ENCODE measurements around the gene LSM10.

Gene LSM10

GRCh38 chr1:36384542-36385409 is 12.9 kb downstream of the LSM10 start:
- peak; percentile 55 for DNase-seq
- Histone ChIP-seq H3K36me3 (ENCODE audit: insufficient read depth, low read length) (0 out of 2 replicates have a peak, but pooled peaks cover 2% of the 10 kb centered on the region), H3K4me1 (ENCODE audit: insufficient read depth, low read length) (peaks cover 37% of the 10 kb centered on the region)

GRCh38 chr1:36383240-36383639 is 14.5 kb downstream of the LSM10 start:
- Histone ChIP-seq H3K4me3 (ENCODE audit: low read depth in 1 of 2, low read length in 2 of 2) (no peak overlapping the region), H3K27me3 (ENCODE audit: insufficient read depth, low read length, poor library complexity) (no peaks in the 10 kb centered on the region), H2AFZ (ENCODE audit: low read depth, low read length) (no peak overlapping the region), H3K4me1 (ENCODE audit: insufficient read depth, low read length) (peaks cover 37% of the 10 kb centered on the region), H3K9ac (ENCODE audit: low read depth, low read length) (no peak overlapping the region), H3K36me3 (ENCODE audit: insufficient read depth, low read length) (peaks cover 2% of the 10 kb centered on the region; the same call in 1 of the 2 replicates), H3K9me3 (ENCODE audit: insufficient read depth, low read length, severe bottlenecking) (no peaks in the 10 kb centered on the region), H4K20me1 (ENCODE audit: insufficient read depth, low read length) (peaks cover 17% of the 10 kb centered on the region; the same call in 1 of the 2 replicates), H3K4me2 (ENCODE audit: insufficient read depth, low read length) (0 out of 2 replicates have a peak overlapping the region, but pooled peaks have one; percentile 11), H3K79me2 (ENCODE audit: insufficient read depth, low read length) (peaks cover 65% of the 10 kb centered on the region), H3K27ac (ENCODE audit: low read length) (no peak overlapping the region)
- no peak for TF ChIP-seq EZH2 (IDR thresholded peaks at IDR 0.05; ENCODE audit: borderline replicate concordance, low read depth, low read length, severe bottlenecking)
- TF ChIP-seq, protein P1, sequence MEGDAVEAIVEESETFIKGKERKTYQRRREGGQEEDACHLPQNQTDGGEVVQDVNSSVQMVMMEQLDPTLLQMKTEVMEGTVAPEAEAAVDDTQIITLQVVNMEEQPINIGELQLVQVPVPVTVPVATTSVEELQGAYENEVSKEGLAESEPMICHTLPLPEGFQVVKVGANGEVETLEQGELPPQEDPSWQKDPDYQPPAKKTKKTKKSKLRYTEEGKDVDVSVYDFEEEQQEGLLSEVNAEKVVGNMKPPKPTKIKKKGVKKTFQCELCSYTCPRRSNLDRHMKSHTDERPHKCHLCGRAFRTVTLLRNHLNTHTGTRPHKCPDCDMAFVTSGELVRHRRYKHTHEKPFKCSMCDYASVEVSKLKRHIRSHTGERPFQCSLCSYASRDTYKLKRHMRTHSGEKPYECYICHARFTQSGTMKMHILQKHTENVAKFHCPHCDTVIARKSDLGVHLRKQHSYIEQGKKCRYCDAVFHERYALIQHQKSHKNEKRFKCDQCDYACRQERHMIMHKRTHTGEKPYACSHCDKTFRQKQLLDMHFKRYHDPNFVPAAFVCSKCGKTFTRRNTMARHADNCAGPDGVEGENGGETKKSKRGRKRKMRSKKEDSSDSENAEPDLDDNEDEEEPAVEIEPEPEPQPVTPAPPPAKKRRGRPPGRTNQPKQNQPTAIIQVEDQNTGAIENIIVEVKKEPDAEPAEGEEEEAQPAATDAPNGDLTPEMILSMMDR (IDR thresholded peaks at IDR 0.05; ENCODE audit: borderline replicate concordance, extremely low read depth, low read length, poor library complexity, severe bottlenecking): no peak
- DNase-seq (no peak), ATAC-seq (ENCODE audit: insufficient read depth, low read depth) (no peak)

More at GRCh38 chr1:36384542-36385409, 12.9 kb downstream of the LSM10 start:
- Histone ChIP-seq H3K27ac (ENCODE audit: low read length) (peak overlapping the region; percentile 74), H3K9ac (ENCODE audit: low read depth, low read length) (peak overlapping the region; percentile 80), H4K20me1 (ENCODE audit: insufficient read depth, low read length) (peaks cover 16% of the 10 kb centered on the region; the same call in 1 of the 2 replicates), H2AFZ (ENCODE audit: low read depth, low read length) (peak overlapping the region; percentile 82), H3K27me3 (ENCODE audit: insufficient read depth, low read length, poor library complexity) (no peaks in the 10 kb centered on the region), H3K4me2 (ENCODE audit: insufficient read depth, low read length) (peak overlapping the region; percentile 98), H3K9me3 (ENCODE audit: insufficient read depth, low read length, severe bottlenecking) (no peaks in the 10 kb centered on the region), H3K4me3 (ENCODE audit: low read depth in 1 of 2, low read length in 2 of 2) (peak overlapping the region; percentile 87 to 93), H3K79me2 (ENCODE audit: insufficient read depth, low read length) (peaks cover 56% of the 10 kb centered on the region)
- TF ChIP-seq EZH2 (IDR thresholded peaks at IDR 0.05; ENCODE audit: borderline replicate concordance, low read depth, low read length, severe bottlenecking): no peak
- TF ChIP-seq, protein P1 (IDR thresholded peaks at IDR 0.05; ENCODE audit: borderline replicate concordance, extremely low read depth, low read length, poor library complexity, severe bottlenecking): no peak
- no peak for ATAC-seq (ENCODE audit: insufficient read depth, low read depth)

- Histone ChIP-seq H3K4me3 (ENCODE audit: low read depth in 1 of 2, low read length in 2 of 2) (no peak overlapping the region), H3K9me3 (ENCODE audit: insufficient read depth, low read length, severe bottlenecking) (no peaks in the 10 kb centered on the region), H3K27ac (ENCODE audit: low read length) (no peak overlapping the region), H4K20me1 (ENCODE audit: insufficient read depth, low read length) (peaks cover 23% of the 10 kb centered on the region; the same call in 1 of the 2 replicates), H3K9ac (ENCODE audit: low read depth, low read length) (no peak overlapping the region), H3K4me1 (ENCODE audit: insufficient read depth, low read length) (peaks cover 33% of the 10 kb centered on the region), H2AFZ (ENCODE audit: low read depth, low read length) (no peak overlapping the region), H3K79me2 (ENCODE audit: insufficient read depth, low read length) (peaks cover 70% of the 10 kb centered on the region), H3K27me3 (ENCODE audit: insufficient read depth, low read length, poor library complexity) (no peaks in the 10 kb centered on the region), H3K36me3 (ENCODE audit: insufficient read depth, low read length) (peaks cover 8% of the 10 kb centered on the region), H3K4me2 (ENCODE audit: insufficient read depth, low read length) (no peak overlapping the region)
- ATAC-seq (ENCODE audit: insufficient read depth, low read depth) (no peak), DNase-seq (no peak)
- no peak for TF ChIP-seq EZH2 (IDR thresholded peaks at IDR 0.05; ENCODE audit: borderline replicate concordance, low read depth, low read length, severe bottlenecking)
- TF ChIP-seq, protein P1 (IDR thresholded peaks at IDR 0.05; ENCODE audit: borderline replicate concordance, extremely low read depth, low read length, poor library complexity, severe bottlenecking): no peak
Observed at GRCh38 chr1:36382669-36383068, 15.0 kb downstream of the LSM10 start.
